Measurements from ENCODE around the gene OR6C68.
"Not testable (repeated sequence)": the region's sequence is repeated elsewhere in the genome, so short reads cannot be mapped to it uniquely, and the experiment has no call there.

Gene OR6C68

GRCh38 chr12:55448825-55449224 is 43.4 kb upstream of the OR6C68 start:
- no peaks in the 10 kb centered on the region for H3K4me1 ChIP-seq (ENCODE audit: low read depth, poor library complexity, severe bottlenecking)
- H3K79me2 ChIP-seq (ENCODE audit: insufficient read depth, low read depth), result no peaks in the 10 kb centered on the region
- TF ChIP-seq, protein P1, sequence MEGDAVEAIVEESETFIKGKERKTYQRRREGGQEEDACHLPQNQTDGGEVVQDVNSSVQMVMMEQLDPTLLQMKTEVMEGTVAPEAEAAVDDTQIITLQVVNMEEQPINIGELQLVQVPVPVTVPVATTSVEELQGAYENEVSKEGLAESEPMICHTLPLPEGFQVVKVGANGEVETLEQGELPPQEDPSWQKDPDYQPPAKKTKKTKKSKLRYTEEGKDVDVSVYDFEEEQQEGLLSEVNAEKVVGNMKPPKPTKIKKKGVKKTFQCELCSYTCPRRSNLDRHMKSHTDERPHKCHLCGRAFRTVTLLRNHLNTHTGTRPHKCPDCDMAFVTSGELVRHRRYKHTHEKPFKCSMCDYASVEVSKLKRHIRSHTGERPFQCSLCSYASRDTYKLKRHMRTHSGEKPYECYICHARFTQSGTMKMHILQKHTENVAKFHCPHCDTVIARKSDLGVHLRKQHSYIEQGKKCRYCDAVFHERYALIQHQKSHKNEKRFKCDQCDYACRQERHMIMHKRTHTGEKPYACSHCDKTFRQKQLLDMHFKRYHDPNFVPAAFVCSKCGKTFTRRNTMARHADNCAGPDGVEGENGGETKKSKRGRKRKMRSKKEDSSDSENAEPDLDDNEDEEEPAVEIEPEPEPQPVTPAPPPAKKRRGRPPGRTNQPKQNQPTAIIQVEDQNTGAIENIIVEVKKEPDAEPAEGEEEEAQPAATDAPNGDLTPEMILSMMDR (conservative IDR thresholded peaks at IDR 0.05; ENCODE audit: low read depth, low read length), result no peak

GRCh38 chr12:55464926-55465325 is 27.3 kb upstream of the OR6C68 start:
- H3K4me1 ChIP-seq (ENCODE audit: low read depth, poor library complexity, severe bottlenecking), result peaks cover 18% of the 10 kb centered on the region
- H3K27ac ChIP-seq; H3K4me2 ChIP-seq; H3K79me2 ChIP-seq (ENCODE audit: insufficient read depth, low read depth); H2AFZ ChIP-seq (ENCODE audit: low read depth); H3K9ac ChIP-seq; H3K36me3 ChIP-seq (ENCODE audit: insufficient read depth); H4K20me1 ChIP-seq (ENCODE audit: insufficient read depth); H3K4me3 ChIP-seq (IDR thresholded peaks at IDR 0.05; ENCODE audit: insufficient read depth, low read depth, low read length); H3K27me3 ChIP-seq (ENCODE audit: insufficient read depth, low read depth): not testable (repeated sequence)

More at GRCh38 chr12:55448825-55449224, 43.4 kb upstream of the OR6C68 start:
- Histone ChIP-seq H3K27ac (no peak overlapping the region), H3K27me3 (ENCODE audit: insufficient read depth, low read depth) (no peaks in the 10 kb centered on the region), H3K4me3 (IDR thresholded peaks at IDR 0.05; ENCODE audit: insufficient read depth, low read depth, low read length) (no peak overlapping the region), H4K20me1 (ENCODE audit: insufficient read depth) (no peaks in the 10 kb centered on the region), H3K9ac (no peak overlapping the region), H2AFZ (ENCODE audit: low read depth) (no peak overlapping the region), H3K4me2 (no peak overlapping the region), H3K36me3 (ENCODE audit: insufficient read depth) (no peaks in the 10 kb centered on the region)

DNA sequence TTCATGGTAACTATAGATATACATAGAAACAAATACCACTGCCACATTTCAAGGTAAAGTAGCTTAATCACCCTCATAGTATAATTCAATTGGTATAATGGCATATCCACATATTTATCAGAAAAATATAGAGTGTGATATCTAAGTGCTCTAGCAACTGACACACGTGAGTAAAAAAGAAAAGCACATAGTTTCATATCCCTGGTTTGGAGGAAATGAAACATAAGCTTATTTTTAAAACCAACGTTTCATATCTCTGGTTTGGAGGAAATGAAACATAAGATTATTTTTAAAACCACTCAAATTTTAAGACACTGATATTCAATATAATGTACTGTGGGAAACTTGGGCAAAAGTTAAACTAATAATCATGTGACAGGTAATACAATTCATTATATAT is 24.3 kb upstream of the OR6C68 start:
- TF ChIP-seq, protein P1 (conservative IDR thresholded peaks at IDR 0.05; ENCODE audit: low read depth, low read length), result no peak
- Histone ChIP-seq H3K36me3 (ENCODE audit: insufficient read depth) (no peaks in the 10 kb centered on the region), H3K9ac (no peak overlapping the region), H3K4me3 (IDR thresholded peaks at IDR 0.05; ENCODE audit: insufficient read depth, low read depth, low read length) (no peak overlapping the region), H3K27ac (no peak overlapping the region), H3K4me1 (ENCODE audit: low read depth, poor library complexity, severe bottlenecking) (peaks cover 18% of the 10 kb centered on the region), H4K20me1 (ENCODE audit: insufficient read depth) (no peaks in the 10 kb centered on the region), H3K4me2 (peak overlapping the region; percentile 1; the same call in 1 of the 2 replicates), H2AFZ (ENCODE audit: low read depth) (no peak overlapping the region), H3K79me2 (ENCODE audit: insufficient read depth, low read depth) (no peaks in the 10 kb centered on the region), H3K27me3 (ENCODE audit: insufficient read depth, low read depth) (no peaks in the 10 kb centered on the region)

GRCh38 chr12:55469291-55469690 is 22.9 kb upstream of the OR6C68 start:
- Histone ChIP-seq H3K36me3 (ENCODE audit: insufficient read depth) (no peaks in the 10 kb centered on the region), H3K27ac (no peak overlapping the region), H3K27me3 (ENCODE audit: insufficient read depth, low read depth) (no peaks in the 10 kb centered on the region), H4K20me1 (ENCODE audit: insufficient read depth) (no peaks in the 10 kb centered on the region), H3K9ac (no peak overlapping the region), H2AFZ (ENCODE audit: low read depth) (no peak overlapping the region), H3K4me3 (IDR thresholded peaks at IDR 0.05; ENCODE audit: insufficient read depth, low read depth, low read length) (no peak overlapping the region), H3K4me2 (no peak overlapping the region), H3K4me1 (ENCODE audit: low read depth, poor library complexity, severe bottlenecking) (peaks cover 18% of the 10 kb centered on the region), H3K79me2 (ENCODE audit: insufficient read depth, low read depth) (no peaks in the 10 kb centered on the region)
- TF ChIP-seq, protein P1 (conservative IDR thresholded peaks at IDR 0.05; ENCODE audit: low read depth, low read length), result no peak

DNA sequence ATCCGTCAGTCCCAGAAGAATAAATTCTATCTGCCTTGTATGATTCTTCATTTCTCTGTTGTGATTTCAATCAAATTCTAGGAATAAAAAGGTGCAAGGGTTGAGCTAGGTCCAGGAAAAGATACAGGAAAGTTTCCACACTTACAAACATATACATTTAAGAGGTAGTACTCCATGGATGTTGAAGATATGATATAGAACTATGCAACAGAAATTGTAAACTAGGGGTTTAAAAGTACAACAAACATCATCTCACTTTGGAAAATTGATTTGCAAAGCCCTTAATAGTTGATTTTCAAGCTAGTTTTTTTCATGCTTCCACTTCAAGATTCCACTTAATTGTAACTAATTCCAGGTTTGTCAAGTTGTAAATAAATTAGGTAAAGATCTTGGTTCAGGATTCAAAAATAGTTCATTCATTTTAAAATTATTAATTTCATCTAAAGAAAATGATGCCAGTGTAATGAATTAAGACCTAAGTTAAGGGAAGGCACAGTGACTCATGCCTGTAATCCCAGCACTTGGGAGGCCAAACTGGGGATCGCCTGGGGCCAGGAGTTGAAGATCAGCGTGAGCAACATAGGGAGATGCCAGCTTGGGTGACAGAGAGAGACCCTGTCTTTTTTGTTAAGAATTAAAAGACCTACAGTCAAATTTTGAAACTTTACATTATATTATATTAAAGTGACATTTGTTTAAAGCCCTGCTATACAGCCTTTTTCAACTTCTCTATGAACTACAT is 21.9 kb upstream of the OR6C68 start, which contains the start of gene OR6C70:
Gene OR6C70, minus strand, starts transcription at position 51 of the 742 bp plus-strand sequence. Its CDS starts 0 bp downstream, at position 51.
- Histone ChIP-seq H3K4me2 (no peak within 1 kb of the TSS), H3K36me3 (ENCODE audit: insufficient read depth) (no peaks in the 10 kb centered on the region), H3K79me2 (ENCODE audit: insufficient read depth, low read depth) (no peaks in the 10 kb centered on the region), H3K4me1 (ENCODE audit: low read depth, poor library complexity, severe bottlenecking) (peaks cover 18% of the 10 kb centered on the region), H3K27ac (no peak within 1 kb of the TSS), H3K27me3 (ENCODE audit: insufficient read depth, low read depth) (no peaks in the 10 kb centered on the region), H4K20me1 (ENCODE audit: insufficient read depth) (no peaks in the 10 kb centered on the region), H3K9ac (no peak within 1 kb of the TSS), H3K4me3 (IDR thresholded peaks at IDR 0.05; ENCODE audit: insufficient read depth, low read depth, low read length) (no peak within 1 kb of the TSS), H2AFZ (ENCODE audit: low read depth) (no peak within 1 kb of the TSS)
- TF ChIP-seq, protein P1 (conservative IDR thresholded peaks at IDR 0.05; ENCODE audit: low read depth, low read length), result no peak
